Panc1 (cell line): Measurements from ENCODE around the gene CCDC86. TPM values are rescaled to one million over a fixed set of nuclear protein-coding genes. Genes with fewer than 3 reads are reported as not detected.

Experiments
- ATAC-seq: fragments of 200-7000 bp; cut with Tn5 transposase; 2 replicates; pipeline ENCODE4 v1.9.1; 2020; ENCODE audit warnings: mild to moderate bottlenecking, moderate library complexity
- BruUV-seq: library from RNA; stranded (reverse); fragments of 400-500 nt; replicated peaks from 2 replicates; lab custom pipeline; 2021; lab: Mats Ljungman, UMichigan
- CTCF ChIA-PET: fragments of 300-600 bp; sonication (Branson Sonifier 250); formaldehyde crosslinking; loops from one replicate; lab custom pipeline; 2022; ENCODE audit warnings: antibody characterized with exemption; lab: Charles Lee
- POLR2A ChIA-PET: fragments of 300-600 bp; sonication (Branson Sonifier 250); formaldehyde crosslinking; loops from one replicate; lab custom pipeline; 2022; ENCODE audit warnings: antibody characterized with exemption; lab: Charles Lee
- DNase-seq: peaks from one replicate; pipeline ENCODE4 v3.0.0-alpha.2; 2010; ENCODE audit warnings: low read depth, low spot score
- H3K27ac ChIP-seq: 2 replicates; pipeline ENCODE4 v1.5.1; 2011; ENCODE audit warnings: mild to moderate bottlenecking, low read length, inconsistent platforms
- H3K27me3 ChIP-seq: fragments of 200-500 bp; sonication (Bioruptor generic); 2 replicates; pipeline ENCODE4 v1.6.0; 2014; ENCODE audit warnings: low read length, inconsistent platforms; ENCODE audit not compliant: control insufficient read depth, insufficient read depth
- H3K36me3 ChIP-seq: fragments of 200-500 bp; sonication (Bioruptor generic); 2 replicates; pipeline ENCODE4 v1.5.1; 2014; ENCODE audit warnings: inconsistent platforms, mild to moderate bottlenecking, low read length, moderate library complexity; ENCODE audit not compliant: control insufficient read depth, insufficient read depth
- H3K4me1 ChIP-seq: 2 replicates; pipeline ENCODE4 v1.5.1; 2011; ENCODE audit warnings: inconsistent platforms, mild to moderate bottlenecking, low read length, moderate library complexity; ENCODE audit not compliant: control insufficient read depth, insufficient read depth
- H3K4me3 ChIP-seq, 2 experiments: 2 replicates each; pipeline ENCODE4 v1.5.1; 2011 to 2012; ENCODE audit warnings: low read depth in 2 of 2, low read length in 2 of 2, mild to moderate bottlenecking in 2 of 2, inconsistent platforms in 1 of 2, moderate library complexity in 1 of 2
- H3K9me3 ChIP-seq: fragments of 200-500 bp; sonication (Bioruptor generic); 2 replicates; pipeline ENCODE4 v1.5.1; 2014; ENCODE audit warnings: low read depth, mild to moderate bottlenecking, inconsistent platforms, low read length, moderate library complexity; ENCODE audit not compliant: control insufficient read depth, insufficient read depth
- POLR2AphosphoS5 ChIP-seq: IDR thresholded peaks from 2 replicates; pipeline ENCODE4 v1.6.1; 2012; ENCODE audit warnings: mild to moderate bottlenecking, low read depth, low read length, moderate library complexity
- SIN3A ChIP-seq: IDR thresholded peaks from 2 replicates; pipeline ENCODE4 v1.6.1; 2012; ENCODE audit warnings: low read depth, mild to moderate bottlenecking, low read length, moderate library complexity, borderline replicate concordance; ENCODE audit not compliant: insufficient read depth
- TCF7L2 ChIP-seq: IDR thresholded peaks from 2 replicates; pipeline ENCODE4 v1.6.1; 2011; ENCODE audit warnings: mild to moderate bottlenecking, low read depth, low read length, inconsistent platforms
- in situ Hi-C: cut with HindIII; loops from 2 replicates; pipeline ENCODE4 v1.10.0; 2016; ENCODE audit warnings: low sequenced_read_pairs, low pct_unique_long_range_greater_than_20kb
- intact Hi-C: fragments of 100-400 bp; cut with micrococcal nuclease; formaldehyde crosslinking; loops from one replicate; pipeline ENCODE4 v1.10.0; 2022; ENCODE audit not compliant: unreplicated experiment
- total RNA-seq: library from RNA; stranded (reverse); gene quantifications from one replicate; pipeline ENCODE4 v1.2.1, GENCODE V29; 2021; ENCODE audit not compliant: unreplicated experiment
- TF ChIP-seq, protein P1 (sequence below): fragments of 450-650 bp; IDR thresholded peaks from 2 replicates; pipeline ENCODE4 v1.5.1; 2017; ENCODE audit warnings: mild to moderate bottlenecking
- TF ChIP-seq, protein P2 (sequence below), 2 experiments: IDR thresholded peaks; 2 replicates each; pipeline ENCODE4 v1.6.1; 2011 to 2012; ENCODE audit warnings: low read depth in 2 of 2, control low read depth in 1 of 2, low read length in 1 of 2, mild to moderate bottlenecking in 1 of 2, moderate library complexity in 1 of 2; ENCODE audit not compliant: insufficient read depth in 1 of 2

The CCDC86 gene
- total RNA-seq, 1 experiment from 2014 or later: 70.2 TPM

DNA sequence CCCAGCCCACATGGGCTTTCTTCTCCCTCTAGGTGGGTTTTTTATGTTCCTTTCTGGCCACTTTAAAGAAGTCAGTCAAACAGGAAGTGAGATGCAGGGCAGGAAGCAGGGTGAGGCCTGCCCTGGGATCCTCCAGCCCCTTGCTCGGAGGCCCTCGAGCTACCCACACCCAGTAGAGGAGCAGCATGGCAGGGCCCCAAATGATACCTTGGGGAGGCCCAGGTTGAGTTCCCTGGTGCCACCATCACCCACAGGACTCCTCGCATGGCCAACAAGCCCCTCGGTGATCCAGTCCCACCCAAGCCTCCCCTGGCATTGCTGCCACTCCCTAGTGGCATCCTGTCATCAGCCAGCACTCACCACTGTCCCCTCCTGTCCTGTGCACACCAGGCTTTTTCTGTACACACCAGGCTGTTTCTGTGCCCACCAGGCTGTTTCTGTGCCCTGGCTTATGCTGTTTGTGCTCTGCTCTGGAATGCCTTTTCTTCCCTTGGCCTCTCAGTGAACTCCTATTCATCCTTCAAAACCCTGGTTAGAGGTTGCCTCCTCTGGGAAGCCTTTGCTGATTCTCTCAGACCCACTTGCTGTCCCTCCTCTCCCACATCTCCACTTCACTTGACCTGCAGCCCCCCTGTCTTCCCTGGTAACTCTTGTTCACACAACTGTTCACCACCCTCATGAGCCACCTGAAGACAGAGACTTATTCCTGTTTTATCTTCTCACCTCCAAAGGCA, 17.0 kb downstream of the CCDC86 start:
- intact Hi-C loops: no loop called here
- ATAC-seq (no peak), DNase-seq (no peak)
- no peaks in the 10 kb centered on the region for H3K4me1 ChIP-seq
- TF ChIP-seq SIN3A (no peak), POLR2AphosphoS5 (no peak), TCF7L2 (no peak)
- TF ChIP-seq, protein P1, sequence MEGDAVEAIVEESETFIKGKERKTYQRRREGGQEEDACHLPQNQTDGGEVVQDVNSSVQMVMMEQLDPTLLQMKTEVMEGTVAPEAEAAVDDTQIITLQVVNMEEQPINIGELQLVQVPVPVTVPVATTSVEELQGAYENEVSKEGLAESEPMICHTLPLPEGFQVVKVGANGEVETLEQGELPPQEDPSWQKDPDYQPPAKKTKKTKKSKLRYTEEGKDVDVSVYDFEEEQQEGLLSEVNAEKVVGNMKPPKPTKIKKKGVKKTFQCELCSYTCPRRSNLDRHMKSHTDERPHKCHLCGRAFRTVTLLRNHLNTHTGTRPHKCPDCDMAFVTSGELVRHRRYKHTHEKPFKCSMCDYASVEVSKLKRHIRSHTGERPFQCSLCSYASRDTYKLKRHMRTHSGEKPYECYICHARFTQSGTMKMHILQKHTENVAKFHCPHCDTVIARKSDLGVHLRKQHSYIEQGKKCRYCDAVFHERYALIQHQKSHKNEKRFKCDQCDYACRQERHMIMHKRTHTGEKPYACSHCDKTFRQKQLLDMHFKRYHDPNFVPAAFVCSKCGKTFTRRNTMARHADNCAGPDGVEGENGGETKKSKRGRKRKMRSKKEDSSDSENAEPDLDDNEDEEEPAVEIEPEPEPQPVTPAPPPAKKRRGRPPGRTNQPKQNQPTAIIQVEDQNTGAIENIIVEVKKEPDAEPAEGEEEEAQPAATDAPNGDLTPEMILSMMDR: no peak
- TF ChIP-seq, protein P2, sequence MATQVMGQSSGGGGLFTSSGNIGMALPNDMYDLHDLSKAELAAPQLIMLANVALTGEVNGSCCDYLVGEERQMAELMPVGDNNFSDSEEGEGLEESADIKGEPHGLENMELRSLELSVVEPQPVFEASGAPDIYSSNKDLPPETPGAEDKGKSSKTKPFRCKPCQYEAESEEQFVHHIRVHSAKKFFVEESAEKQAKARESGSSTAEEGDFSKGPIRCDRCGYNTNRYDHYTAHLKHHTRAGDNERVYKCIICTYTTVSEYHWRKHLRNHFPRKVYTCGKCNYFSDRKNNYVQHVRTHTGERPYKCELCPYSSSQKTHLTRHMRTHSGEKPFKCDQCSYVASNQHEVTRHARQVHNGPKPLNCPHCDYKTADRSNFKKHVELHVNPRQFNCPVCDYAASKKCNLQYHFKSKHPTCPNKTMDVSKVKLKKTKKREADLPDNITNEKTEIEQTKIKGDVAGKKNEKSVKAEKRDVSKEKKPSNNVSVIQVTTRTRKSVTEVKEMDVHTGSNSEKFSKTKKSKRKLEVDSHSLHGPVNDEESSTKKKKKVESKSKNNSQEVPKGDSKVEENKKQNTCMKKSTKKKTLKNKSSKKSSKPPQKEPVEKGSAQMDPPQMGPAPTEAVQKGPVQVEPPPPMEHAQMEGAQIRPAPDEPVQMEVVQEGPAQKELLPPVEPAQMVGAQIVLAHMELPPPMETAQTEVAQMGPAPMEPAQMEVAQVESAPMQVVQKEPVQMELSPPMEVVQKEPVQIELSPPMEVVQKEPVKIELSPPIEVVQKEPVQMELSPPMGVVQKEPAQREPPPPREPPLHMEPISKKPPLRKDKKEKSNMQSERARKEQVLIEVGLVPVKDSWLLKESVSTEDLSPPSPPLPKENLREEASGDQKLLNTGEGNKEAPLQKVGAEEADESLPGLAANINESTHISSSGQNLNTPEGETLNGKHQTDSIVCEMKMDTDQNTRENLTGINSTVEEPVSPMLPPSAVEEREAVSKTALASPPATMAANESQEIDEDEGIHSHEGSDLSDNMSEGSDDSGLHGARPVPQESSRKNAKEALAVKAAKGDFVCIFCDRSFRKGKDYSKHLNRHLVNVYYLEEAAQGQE (IDR thresholded peaks at IDR 0.05; ENCODE audit: insufficient read depth in 1 of 2, low read depth in 2 of 2, low read length in 1 of 2): no peak
- in situ Hi-C loops: no loop called here
- no peaks in the 10 kb centered on the region for H3K27me3 ChIP-seq
- ChIA-PET POLR2A (no interaction called here), CTCF (no interaction called here)
- BruUV-seq: no TSS peak
- no peaks in the 10 kb centered on the region for H3K9me3 ChIP-seq
- no peak overlapping the region for H3K27ac ChIP-seq
- H3K36me3 ChIP-seq: no peaks in the 10 kb centered on the region
- no peak overlapping the region for H3K4me3 ChIP-seq

DNA sequence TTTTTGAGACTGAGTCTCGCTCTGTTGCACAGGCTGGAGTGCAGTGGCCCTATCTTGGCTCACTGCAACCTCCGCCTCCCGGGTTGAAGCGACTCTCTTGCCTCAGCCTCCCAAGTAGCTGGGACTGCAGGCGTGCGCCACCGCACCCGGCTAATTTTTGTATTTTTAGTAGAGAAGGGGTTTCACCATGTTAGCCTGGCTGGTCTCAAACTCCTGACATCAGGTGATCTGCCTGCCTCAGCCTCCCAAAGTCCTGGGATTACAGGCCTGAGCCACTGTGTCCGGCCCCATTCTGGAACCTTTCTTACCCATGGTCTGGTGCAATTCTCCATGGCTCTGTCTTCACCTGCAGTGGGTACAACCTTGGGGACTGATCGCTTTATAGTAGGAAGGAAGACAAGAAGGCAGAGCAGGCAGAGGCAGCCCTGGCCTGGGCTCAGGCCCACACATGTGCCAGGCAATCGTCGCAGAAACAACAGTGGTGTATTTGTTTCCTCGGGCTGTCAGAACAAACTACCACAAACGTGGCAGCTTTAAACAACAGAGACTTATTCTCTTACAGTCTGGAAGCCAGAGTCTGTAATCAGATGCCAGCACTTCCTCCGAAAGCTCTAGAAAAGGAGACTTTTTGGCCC, 17.8 kb downstream of the CCDC86 start:
- Histone ChIP-seq H3K4me3 (no peak overlapping the region), H3K9me3 (no peaks in the 10 kb centered on the region), H3K27me3 (no peaks in the 10 kb centered on the region), H3K27ac (no peak overlapping the region), H3K36me3 (no peaks in the 10 kb centered on the region), H3K4me1 (no peaks in the 10 kb centered on the region)
- intact Hi-C loops (no loop called here), in situ Hi-C loops (no loop called here)
- no peak for TF ChIP-seq SIN3A
- TF ChIP-seq, protein P2 (IDR thresholded peaks at IDR 0.05; ENCODE audit: insufficient read depth in 1 of 2, low read depth in 2 of 2, low read length in 1 of 2): no peak
- TF ChIP-seq, protein P1: no peak
- no peak for TF ChIP-seq POLR2AphosphoS5
- ChIA-PET CTCF (no interaction called here), POLR2A (no interaction called here)
- ATAC-seq: no peak
- no TSS peak for BruUV-seq
- DNase-seq: no peak
